ENCODE data around the gene CAPZB. TPM values are rescaled to one million over a fixed set of nuclear protein-coding genes. Genes with fewer than 3 reads are reported as not detected.

Gene CAPZB
- polyA plus RNA-seq, 2 of the 4 experiments (the other 2 are of a cell fraction), result 133 to 296 TPM

DNA sequence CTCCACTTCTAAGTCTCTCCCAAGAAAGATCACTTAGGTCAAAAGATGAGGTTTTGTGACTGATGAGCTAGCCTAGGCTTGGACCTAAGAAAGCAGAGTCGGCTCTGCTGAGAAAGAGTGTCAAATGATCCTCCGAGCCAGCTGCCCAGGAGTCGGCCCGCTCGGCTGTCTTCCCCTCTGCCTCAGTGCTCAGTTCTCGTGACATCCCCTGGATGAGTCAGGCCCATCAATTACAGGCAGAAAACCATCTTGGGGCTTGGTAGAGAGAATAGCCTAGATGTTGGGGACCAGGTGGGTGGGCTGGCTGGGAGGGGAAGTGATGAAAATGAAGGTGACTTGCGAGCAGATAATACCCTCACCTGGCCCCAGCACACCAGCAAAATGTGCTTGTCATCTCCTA, 112.7 kb downstream of the CAPZB start:
- no peak overlapping the region for H3K27ac ChIP-seq
- no peak for DNase-seq (ENCODE audit: low read depth in 1 of 2, low spot score in 1 of 2)
- no peak for FAIRE-seq
- H3K9me3 ChIP-seq, result peaks cover 3% of the 10 kb centered on the region; the same call in 1 of the 3 replicates
- ChIA-PET POLR2A (no interaction called here), CTCF (interaction anchor here (0.7 to 3.4 kb wide), 5 partner anchors 10 to 28 kb away, joined by 3 to 19 read pairs (median 4); no protein-coding TSS in a partner anchor)
- no peak overlapping the region for H3K4me3 ChIP-seq
- 87% methylated on average over 3 of the region's 7 CpGs for WGBS (ENCODE audit: missing lambda C conversion rate)
- H3K4me1 ChIP-seq, result no peaks in the 10 kb centered on the region
- no peak for ATAC-seq
- no peak overlapping the region for H3K4me2 ChIP-seq
- no peak for TF ChIP-seq POLR2A (IDR thresholded peaks at IDR 0.05; ENCODE audit: low read length)
- TF ChIP-seq SMC3 (IDR thresholded peaks at IDR 0.05), result no peak
- no peak for TF ChIP-seq CBX2 (IDR thresholded peaks at IDR 0.05; ENCODE audit: borderline replicate concordance, low read depth)
- no peak for TF ChIP-seq EP300 (IDR thresholded peaks at IDR 0.05)
- TF ChIP-seq, protein P1, sequence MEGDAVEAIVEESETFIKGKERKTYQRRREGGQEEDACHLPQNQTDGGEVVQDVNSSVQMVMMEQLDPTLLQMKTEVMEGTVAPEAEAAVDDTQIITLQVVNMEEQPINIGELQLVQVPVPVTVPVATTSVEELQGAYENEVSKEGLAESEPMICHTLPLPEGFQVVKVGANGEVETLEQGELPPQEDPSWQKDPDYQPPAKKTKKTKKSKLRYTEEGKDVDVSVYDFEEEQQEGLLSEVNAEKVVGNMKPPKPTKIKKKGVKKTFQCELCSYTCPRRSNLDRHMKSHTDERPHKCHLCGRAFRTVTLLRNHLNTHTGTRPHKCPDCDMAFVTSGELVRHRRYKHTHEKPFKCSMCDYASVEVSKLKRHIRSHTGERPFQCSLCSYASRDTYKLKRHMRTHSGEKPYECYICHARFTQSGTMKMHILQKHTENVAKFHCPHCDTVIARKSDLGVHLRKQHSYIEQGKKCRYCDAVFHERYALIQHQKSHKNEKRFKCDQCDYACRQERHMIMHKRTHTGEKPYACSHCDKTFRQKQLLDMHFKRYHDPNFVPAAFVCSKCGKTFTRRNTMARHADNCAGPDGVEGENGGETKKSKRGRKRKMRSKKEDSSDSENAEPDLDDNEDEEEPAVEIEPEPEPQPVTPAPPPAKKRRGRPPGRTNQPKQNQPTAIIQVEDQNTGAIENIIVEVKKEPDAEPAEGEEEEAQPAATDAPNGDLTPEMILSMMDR (IDR thresholded peaks at IDR 0.05), result no peak

DNA sequence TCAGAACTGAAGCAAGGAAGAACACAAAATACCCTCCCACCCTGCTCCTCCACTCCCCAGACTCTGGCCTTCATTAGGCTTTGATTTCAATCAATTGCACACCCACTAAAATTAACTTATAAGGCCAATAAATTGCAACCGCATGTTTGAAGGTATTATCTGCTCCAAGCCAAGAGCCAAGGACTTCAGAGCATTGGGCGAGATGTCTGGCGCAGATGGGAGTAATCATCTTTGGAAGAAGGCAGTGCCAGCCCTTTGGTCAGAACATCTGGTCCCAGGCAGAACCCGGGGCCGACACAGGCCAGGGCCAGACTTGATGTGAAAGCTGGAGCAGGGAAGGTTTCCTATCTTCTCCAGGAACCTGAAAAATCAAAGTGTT, 113.2 kb downstream of the CAPZB start:
- no peaks in the 10 kb centered on the region for H3K4me1 ChIP-seq
- TF ChIP-seq, protein P1 (IDR thresholded peaks at IDR 0.05), result no peak
- TF ChIP-seq GATA3 (IDR thresholded peaks at IDR 0.05; ENCODE audit: borderline replicate concordance) (no peak), KDM1A (IDR thresholded peaks at IDR 0.05; ENCODE audit: low read depth) (no peak)
- DNase-seq (ENCODE audit: low read depth in 1 of 2, low spot score in 1 of 2) (no peak), ATAC-seq (no peak), FAIRE-seq (no peak)
- no peak overlapping the region for H3K27ac ChIP-seq
- POLR2A ChIA-PET, result no interaction called here
- 99% methylated on average over 4 of the region's 5 CpGs for WGBS (ENCODE audit: missing lambda C conversion rate)
- CTCF ChIA-PET, result interaction anchor here (0.7 to 2.0 kb wide), 3 partner anchors 9 to 28 kb away, joined by 3 to 5 read pairs (median 3); no protein-coding TSS in a partner anchor
- no peak overlapping the region for H3K4me2 ChIP-seq
- peaks cover 2% of the 10 kb centered on the region; the same call in 1 of the 3 replicates for H3K9me3 ChIP-seq
- H3K4me3 ChIP-seq, result no peak overlapping the region

DNA sequence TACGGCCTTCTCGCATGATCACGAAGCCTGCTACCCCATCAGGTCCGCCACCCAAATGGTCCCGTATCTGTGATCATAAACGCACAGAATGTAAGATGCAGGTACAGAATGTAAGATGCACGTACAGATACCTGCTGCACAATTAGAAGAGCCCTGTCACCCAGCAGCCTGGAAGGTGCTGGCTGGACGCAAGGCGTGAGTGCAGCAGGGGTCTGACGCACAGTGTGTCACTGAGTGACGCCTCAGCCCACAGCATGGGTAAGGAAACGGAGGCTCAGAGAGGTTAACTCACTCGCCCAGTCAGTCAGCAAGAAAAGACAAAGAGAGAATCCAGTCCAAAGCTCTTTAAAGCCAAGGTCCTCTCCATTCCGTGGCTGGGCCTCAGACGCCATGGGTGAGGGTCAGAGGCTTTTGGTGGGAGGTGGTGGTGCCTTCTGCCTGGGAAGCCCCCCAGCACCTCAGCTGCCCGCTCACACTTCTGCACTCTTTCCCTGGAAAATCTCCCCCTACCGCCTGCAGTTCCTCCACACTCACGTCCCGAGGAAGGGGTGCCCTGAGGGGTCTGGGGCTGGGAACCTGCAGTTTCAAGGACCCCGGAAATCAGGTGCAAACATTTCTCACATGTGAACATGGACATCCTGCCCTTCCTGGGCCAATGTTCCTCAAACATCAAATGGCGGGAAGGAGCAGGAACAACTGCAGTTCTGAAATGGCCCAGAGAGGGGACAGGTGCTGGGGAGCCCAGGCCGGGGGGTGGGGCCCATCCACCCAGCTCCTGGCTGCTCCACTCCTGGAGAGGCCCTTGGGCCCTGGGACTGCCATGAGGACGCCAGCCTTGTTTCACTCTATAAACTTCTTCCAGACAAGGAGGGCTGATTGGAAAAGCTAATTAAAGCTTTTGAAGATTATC, 113.9 kb downstream of the CAPZB start:
- no peak for TF ChIP-seq MAZ (IDR thresholded peaks at IDR 0.05; ENCODE audit: borderline replicate concordance, low read depth, low read length)
- Histone ChIP-seq H3K9me3 (no peaks in the 10 kb centered on the region; the same call in 2 of the 3 replicates), H3K27ac (no peak overlapping the region), H3K4me2 (no peak overlapping the region), H3K4me1 (no peaks in the 10 kb centered on the region), H3K4me3 (no peak overlapping the region)
- WGBS (ENCODE audit: missing lambda C conversion rate), result 96% methylated on average over 22 of the region's 23 CpGs
- no peak for DNase-seq (ENCODE audit: low read depth in 1 of 2, low spot score in 1 of 2)
- ChIA-PET POLR2A (no interaction called here), CTCF (interaction anchor here (1.0 to 2.0 kb wide), 2 partner anchors 8 to 27 kb away, joined by 3 to 5 read pairs; no protein-coding TSS in a partner anchor)
- no peak for FAIRE-seq
- no peak for ATAC-seq

DNA sequence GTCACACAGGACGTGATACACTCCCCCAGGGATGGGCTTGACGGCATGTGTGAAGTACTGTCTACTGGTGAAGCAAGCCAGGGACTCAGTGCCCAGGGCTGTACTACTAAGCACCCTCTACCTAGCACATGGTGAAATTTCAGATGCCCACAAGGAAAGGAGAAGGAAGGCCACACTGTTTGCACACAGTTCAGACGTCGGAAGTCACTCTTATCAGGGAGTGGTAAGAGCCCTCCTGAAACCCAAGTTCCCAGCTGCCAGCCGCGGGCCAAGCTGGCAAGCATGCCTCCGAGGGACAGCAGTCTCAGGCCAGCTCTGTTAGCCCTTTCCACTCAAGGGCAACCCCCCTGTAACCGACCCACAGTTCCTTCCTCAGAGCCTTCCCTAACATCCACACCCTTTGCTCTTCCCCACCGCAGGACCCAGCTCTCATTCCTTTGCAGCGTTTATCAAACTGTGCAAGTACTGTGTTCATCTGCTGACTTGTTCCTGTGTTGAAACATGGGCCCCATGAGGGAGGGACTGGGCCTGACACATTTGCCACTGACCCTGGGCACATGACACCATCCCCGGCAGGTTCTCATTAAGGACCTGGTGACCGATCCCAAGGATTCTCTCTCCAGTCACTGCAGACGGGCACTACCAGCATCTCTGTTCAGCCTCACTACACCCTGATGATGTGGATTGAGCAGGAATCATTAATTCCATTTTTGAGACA, 114.7 kb downstream of the CAPZB start:
- WGBS (ENCODE audit: missing lambda C conversion rate), result 93% methylated on average over 13 of the region's 13 CpGs
- TF ChIP-seq FOXS1 (CRISPR knock-in tag; IDR thresholded peaks at IDR 0.05) (no peak), RARB (CRISPR knock-in tag; IDR thresholded peaks at IDR 0.05) (no peak), EHMT2 (IDR thresholded peaks at IDR 0.05; ENCODE audit: low read depth) (no peak), PHF8 (IDR thresholded peaks at IDR 0.05; ENCODE audit: borderline replicate concordance, low read depth) (no peak), HOXB5 (CRISPR knock-in tag; IDR thresholded peaks at IDR 0.05) (no peak), RNF2 (IDR thresholded peaks at IDR 0.05; ENCODE audit: borderline replicate concordance, low read depth) (no peak)
- TF ChIP-seq, protein P2, sequence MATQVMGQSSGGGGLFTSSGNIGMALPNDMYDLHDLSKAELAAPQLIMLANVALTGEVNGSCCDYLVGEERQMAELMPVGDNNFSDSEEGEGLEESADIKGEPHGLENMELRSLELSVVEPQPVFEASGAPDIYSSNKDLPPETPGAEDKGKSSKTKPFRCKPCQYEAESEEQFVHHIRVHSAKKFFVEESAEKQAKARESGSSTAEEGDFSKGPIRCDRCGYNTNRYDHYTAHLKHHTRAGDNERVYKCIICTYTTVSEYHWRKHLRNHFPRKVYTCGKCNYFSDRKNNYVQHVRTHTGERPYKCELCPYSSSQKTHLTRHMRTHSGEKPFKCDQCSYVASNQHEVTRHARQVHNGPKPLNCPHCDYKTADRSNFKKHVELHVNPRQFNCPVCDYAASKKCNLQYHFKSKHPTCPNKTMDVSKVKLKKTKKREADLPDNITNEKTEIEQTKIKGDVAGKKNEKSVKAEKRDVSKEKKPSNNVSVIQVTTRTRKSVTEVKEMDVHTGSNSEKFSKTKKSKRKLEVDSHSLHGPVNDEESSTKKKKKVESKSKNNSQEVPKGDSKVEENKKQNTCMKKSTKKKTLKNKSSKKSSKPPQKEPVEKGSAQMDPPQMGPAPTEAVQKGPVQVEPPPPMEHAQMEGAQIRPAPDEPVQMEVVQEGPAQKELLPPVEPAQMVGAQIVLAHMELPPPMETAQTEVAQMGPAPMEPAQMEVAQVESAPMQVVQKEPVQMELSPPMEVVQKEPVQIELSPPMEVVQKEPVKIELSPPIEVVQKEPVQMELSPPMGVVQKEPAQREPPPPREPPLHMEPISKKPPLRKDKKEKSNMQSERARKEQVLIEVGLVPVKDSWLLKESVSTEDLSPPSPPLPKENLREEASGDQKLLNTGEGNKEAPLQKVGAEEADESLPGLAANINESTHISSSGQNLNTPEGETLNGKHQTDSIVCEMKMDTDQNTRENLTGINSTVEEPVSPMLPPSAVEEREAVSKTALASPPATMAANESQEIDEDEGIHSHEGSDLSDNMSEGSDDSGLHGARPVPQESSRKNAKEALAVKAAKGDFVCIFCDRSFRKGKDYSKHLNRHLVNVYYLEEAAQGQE (IDR thresholded peaks at IDR 0.05), result no peak
- ATAC-seq (no peak), DNase-seq (ENCODE audit: low read depth in 1 of 2, low spot score in 1 of 2) (no peak), FAIRE-seq (no peak)
- ChIA-PET CTCF (interaction anchor here (2.0 kb wide), 1 partner anchor 26 kb away, joined by 5 read pairs; no protein-coding TSS in a partner anchor), POLR2A (no interaction called here)
- H3K9me3 ChIP-seq, result no peaks in the 10 kb centered on the region
- no peak overlapping the region for H3K27ac ChIP-seq
- H3K4me2 ChIP-seq, result no peak overlapping the region
- H3K4me3 ChIP-seq, result no peak overlapping the region
- no peaks in the 10 kb centered on the region for H3K4me1 ChIP-seq

Data from A549 (cell line).